SIG-M5 treated with dmso at 0.1 percent for 504 hours (cell line): ENCODE data around the gene ANAPC16.
A peak's percentile ranks its signal among the peaks of the same experiment; 100 is the strongest.
"Not testable (repeated sequence)": the region's sequence is repeated elsewhere in the genome, so short reads cannot be mapped to it uniquely, and the experiment has no call there.

Source experiments
- DNase-seq: peaks from one replicate; lab custom pipeline; 2025; ENCODE audit not compliant: unreplicated experiment; lab: John Stamatoyannopoulos, UW

The ANAPC16 gene

DNA sequence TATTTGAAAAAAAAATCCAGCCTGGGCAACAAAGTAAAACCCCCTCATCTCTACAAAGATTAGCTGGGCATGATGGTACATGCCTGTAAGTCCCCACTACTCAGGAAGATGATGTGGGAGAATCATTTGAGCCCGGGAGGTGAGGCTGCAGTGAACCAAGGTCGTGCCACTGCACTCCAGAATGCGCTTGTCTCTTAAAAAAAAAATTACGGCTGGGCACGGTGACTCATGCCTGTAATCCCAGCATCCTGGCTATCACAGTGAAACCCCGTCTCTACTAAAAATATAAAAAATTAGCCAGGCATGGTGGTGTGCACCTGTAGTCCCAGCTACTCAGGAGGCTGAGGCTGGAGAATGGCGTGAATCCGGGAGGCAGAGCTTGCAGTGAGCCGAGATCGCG lies 4.4 kb upstream of the ANAPC16 start:
- DNase-seq: not testable (repeated sequence)

DNA sequence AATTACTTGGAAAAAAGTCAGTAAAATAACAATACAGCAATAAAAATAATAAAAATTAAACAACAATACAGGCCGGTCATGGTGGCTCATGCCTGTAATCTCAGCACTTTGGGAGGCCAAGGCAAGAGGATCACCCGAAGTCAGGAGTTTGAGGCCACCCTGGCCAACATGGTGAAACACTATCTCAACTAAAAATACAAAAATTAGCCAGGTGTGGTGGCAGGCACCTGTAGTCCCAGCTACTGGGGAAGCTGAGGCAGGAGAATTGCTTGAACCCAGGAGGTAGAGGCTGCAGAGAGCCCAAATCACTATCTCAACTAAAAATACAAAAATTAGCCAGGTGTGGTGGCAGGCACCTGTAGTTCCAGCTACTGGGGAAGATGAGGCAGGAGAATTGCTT lies 4.0 kb upstream of the ANAPC16 start:
- DNase-seq: not testable (repeated sequence)

DNA sequence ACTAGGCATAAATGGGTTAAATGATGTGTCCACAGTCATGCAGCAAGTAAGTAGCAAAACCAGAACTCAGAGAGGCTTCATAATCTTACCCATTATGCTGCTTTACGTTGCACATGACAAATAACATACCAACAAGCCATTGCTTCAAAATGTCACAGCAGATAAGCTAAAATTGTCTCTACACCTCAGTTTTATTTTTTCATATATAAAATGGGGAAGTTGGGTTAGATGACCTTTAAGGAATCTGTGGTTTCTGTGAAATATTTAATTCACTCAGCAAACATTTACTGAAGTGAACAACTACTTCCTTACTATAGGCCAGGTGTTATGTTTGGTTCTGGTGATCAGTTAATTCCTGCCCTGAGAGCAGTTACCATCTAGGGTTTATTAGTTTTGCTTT lies 2.5 kb downstream of the ANAPC16 start:
- DNase-seq: peak; percentile 23

DNA sequence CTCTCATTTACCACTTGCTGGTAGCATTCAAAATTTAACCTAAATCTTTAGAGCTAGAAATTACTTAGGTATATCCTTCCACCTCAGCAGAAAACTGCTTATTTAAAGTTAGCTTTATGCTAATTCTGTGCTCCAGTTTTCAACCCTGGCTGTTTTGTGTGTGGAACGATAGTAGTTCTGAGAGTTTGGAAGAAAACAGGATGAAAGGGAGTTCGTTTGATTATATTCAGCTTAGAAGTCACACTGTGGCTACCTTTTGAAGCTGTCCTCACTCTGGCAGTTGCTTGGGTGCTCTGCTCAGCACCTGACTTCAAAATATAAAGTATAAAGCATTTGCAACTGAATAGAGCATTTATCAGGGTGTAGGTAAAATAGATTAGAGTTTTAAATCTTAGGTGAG lies 2.9 kb downstream of the ANAPC16 start:
- DNase-seq: no peak

DNA sequence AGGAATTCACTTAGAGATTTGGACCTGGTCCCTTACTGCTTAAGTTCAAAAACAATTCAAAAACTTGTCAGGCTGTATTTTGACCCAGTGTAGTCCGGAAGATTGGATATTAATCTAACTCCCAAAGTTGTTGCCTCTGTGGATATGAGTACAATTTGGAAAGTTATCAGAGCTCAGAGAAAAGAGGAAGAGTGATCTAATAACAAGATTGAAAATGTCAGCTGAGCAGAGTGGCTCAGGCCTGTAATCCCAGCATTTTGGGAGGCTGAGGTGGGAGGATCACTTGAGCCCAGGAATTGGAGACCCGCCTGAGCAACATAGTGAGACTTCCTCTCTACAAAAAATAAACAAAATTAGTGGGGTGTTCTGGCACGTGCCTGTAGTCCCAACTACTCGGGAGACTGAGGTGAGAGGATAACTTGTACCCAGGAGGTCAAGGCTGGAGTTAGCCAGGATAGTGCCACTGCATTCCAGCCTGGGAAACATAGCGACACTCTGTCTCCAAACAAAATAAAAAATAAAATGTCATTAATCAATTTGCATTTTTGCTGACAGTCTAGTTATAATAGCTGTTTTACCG lies 3.5 kb downstream of the ANAPC16 start:
- DNase-seq: no peak

DNA sequence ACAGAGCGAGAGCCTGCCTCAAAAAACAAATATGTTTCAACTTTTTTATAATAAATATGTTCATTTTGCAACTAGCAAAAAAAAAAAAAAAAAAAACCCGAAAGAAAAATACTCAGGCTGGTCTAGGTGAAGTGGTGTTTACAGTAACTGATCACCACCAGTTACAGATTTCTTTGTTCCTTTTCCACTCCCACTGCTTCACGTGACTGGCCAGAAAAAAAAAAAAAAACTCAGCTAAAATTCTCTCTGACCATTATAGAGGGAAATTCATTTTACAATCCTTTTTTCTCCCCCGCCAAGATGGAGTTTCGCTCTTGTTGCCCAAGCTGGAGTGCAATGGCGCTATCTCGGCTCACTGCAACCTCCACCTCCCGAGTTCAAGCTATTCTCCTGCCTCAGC lies 4.8 kb downstream of the ANAPC16 start:
- DNase-seq: no peak

DNA sequence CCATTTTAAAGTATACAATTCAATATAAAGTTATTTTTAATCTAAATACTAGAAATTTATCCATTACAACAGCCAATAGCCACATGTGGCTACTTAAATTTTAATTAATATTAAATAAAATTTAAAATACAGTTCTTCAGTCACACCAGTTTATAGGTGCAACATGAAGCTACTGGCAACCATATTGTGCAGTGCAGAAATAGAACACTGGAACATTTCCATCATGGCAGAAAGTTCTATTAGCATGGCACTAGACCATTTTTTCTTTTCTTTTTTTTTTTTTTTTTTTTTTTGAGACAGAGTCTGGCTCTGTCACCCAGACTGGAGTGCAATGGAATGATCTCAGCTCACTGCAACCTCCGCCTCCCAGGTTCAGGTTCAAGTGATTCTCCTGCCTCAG lies 5.5 kb downstream of the ANAPC16 start:
- DNase-seq: no peak

DNA sequence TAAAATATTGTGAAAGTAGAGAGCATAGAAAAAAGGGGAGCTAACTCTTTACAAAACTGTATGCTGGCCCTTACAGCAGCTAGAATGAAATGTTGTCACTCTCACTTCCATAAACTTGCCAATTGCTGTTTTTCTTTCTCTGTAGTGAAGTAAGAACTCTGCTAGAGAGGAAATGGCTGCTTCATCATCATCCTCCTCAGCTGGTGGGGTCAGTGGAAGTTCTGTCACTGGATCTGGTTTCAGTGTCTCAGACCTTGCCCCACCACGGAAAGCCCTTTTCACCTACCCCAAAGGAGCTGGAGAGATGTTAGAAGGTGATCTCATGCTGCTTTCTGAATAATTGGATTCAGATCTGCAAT lies 7.9 kb downstream of the ANAPC16 start:
- DNase-seq: peak; percentile 75

DNA sequence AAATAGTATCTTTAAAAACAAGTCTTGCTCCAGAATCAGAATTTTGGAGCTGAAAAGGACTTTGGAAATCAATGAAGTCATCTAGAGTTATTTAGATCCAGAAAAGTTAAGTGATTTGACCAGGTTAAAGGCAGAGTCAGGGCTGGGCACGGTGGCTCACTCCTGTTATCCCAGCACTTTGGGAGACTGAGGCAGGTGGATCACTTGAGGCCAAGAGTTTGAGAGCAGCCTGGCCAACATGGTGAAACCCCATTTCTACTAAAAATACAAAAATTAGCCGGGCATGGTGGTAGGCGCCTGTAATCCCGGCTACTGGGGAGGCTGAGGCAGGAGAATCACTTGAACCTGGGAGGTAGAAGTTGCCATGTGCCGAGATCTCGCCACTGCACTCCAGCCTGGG lies 8.4 kb downstream of the ANAPC16 start:
- not testable (repeated sequence) for DNase-seq

DNA sequence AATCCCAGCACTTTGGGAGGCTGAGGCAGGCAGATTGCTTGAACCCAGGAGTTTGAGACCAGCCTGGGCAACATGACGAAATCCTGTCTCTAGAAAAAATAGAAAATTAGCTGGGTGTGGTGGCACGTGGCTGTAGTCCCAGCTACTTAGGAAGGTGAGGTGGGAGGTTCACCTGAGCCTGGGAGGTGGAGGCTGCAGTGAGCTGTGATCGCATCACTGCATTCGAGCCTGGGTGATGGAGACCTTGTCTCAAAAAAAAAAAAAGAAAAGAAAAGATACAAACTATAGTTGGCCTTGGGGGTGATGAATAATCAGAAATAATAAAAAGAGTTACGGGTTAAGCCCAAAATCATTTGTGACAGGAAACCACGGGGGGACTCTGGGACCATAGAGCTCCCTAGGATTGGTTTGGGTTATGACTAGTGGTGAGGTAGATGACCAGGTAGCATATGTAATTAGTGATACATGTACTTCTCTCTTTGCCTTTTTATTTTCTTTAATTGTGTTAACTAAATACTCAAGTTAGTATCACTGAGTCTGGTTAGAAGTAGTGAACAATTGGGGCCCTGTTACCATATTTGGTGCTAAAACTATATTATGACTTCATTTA lies 10.7 kb downstream of the ANAPC16 start:
- DNase-seq: no peak

DNA sequence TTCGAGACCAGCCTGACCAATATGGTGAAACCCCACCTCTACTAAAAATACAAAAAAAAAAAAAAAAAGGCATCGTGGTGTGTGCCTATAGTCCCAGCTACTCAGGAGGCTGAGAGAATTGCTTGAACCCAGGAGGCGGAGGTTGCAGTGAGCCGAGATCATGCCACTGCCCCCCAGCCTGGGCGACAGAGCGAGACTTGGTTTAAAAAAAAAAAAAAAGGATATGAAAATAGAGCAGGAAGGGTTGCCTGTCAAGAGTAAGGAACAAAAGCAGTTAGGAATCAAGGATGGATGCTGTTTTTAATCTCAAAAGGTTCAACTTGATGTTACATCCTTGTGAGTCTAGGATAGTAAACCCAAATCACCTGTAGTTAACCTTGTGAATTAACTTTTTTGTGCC lies 12.0 kb downstream of the ANAPC16 start:
- DNase-seq: no peak

DNA sequence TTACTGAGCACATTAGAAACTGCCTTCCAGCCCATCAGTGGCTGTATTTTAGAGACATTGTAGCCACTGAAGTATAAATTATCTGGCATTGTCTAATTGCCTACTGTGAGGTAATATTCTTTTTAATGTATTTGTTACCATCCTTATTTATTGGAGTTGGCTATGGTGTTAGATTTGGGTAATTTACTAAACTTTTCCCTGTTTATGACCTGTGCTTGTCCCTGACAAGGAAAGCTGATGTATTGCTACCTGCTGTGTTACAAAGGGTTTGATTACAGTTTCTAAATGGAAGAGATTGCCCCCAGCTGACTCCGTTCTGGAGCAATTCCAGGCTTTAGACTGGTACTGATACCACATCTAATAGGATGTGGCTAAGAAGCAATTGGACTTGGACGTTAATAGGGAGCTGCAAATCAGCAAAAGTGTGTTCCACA lies 12.5 kb downstream of the ANAPC16 start:
- DNase-seq: no peak

DNA sequence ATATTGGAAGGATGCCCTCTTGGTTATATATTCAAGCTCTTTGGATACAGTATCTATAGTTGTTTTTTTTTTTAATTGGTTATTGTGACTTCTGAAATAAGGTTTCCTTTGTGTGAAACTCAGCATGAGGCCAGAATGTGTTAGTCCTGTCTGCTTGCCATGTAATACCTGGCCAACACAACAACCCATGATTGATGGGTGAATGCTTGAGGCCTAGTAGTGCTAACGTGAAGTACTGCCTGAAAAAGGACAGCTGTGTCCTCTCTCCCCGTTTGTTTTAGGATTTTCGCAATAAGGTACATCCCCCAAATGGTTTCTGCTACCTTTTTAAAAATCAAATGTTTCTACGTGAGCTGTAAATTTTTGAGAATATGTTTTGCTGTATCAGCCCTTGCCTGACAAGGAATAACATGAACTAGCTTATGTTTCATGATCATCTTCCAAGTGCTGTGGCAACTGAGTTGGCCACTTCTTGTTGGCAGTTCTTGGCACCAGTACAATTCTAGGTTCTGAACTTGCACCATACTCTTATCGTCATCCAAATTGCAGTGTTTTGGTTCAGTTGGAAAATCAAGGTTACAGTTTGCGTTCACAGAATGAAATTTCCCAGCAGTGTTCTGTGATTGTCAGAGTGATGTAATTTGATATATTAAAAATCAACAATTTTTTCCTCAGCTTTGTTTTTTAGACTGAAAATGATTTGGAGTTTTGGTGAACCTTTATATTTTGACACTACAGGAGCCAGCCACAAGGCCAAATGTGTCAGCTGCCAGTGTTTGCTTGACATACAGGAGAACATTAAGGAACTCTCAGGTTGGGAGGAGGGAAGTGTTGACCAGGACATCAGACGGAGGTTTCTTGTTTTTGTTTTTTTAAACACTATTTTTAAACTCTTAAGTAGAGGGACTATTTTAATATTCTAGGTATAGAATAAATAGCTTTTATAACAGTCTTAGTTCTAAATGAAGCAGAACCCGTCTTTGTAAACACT lies 13.7 kb downstream of the ANAPC16 start:
- DNase-seq: no peak

DNA sequence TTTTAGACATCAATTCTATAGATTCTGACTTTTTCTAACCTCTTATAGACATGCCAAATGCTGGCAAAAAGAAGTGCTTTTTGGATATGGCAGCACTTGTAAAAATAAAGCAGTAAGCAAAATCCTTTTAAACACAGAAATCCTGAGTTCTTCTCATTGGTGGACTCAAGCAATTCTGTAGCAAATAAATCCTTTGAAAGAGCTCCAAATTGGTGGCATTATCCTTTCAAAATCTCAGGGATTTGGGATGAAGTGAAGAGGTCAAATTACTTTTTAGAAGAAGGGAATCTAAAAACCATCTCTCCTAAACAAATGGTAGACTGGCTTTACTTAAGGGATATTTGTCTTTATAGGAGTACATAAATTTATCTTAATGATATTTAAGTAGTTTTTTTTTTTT lies 17.8 kb downstream of the ANAPC16 start:
- DNase-seq: no peak

DNA sequence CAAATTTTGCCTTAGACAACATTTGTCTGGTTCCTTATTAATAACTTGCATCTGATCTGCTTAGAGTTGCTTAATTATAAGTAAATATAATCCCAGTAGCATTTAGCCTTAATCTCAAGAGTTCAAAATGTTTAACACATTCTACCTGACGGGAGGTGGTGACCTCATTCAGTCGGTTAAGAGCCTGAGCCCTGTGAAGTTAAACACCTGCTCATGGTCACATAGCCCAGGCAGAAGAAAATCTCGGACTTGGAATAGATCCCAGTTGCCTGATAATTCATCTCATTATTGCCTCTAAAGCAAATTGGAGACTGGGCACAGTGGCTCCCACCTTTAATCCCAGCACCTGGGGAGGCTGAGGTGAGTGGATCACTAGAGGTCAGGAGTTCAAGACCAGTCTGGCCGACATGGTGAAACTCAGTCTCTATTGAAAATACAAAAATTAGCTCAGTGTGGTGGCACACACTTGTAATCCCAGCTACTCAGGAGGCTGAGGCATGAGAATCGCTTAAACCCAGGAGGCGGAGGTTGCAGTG lies 18.8 kb downstream of the ANAPC16 start:
- no peak for DNase-seq

DNA sequence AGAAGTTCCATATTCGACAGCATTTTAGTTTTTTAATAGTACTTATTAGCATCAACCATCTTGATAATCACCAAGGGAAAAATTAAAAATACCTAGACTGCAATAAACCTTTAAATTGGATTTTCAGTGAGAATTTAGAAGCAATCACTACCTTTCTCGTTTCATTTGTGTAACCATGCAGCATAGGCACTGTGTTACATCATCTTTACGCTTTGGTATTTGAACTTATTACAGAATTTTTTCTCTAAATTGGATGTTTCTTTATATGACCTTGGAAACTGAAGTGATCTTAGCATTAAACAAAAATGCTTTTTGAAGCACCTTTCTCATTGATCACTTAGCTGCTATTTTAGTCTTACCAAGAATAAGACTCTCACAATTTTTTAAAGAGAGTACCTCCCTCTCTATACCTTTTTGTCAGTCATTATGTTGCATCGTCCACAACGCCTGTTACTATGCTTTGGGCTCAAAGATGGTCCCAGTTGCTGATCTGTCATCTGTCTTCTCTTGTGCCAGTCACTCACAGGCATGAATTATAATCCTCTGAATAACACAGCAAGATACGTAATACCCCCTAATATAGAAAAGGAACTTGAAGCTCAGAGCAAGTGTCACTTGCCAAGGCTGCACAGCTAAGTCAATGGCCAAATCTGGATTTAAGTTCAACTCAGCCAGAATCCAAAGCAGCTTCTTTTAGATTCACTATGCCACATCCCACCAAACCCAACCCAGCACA lies 19.9 kb downstream of the ANAPC16 start:
- DNase-seq: no peak

DNA sequence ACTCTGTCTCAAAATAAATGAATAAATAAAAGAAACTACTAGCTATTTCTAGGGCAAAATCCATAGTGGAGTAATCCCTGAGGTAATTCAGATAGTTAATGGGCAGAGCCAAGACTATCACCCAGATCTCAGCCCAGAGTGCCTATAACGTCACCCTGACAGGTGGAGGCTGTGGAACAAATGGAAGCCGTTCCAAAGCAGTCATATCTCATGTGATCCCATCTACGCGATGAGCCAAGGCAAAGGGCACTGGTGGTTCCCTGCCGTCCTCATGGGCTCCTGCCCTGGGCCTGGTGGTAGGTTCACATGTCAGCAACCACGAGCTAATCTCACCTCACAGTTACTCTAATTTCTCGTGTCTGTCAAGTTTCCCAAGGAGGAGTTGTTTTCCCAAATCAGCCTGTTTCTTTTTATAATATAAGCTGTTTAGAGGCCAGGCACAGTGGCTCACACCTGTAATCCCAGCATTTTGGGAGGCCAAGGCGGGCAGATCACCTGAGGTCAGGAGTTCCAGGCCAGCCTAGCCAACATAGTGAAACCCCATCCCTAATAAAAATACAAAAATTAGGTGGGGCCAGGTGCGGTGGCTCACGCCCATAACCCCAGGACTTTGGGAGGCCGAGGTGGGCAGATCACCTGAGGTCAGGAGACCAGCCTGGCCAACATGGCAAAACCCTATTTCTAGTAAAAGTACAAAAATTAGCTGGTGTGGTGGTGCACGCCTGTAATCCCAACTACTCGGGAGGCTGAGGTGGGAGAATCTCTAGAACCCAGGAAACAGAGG lies 22.8 kb downstream of the ANAPC16 start:
- no peak for DNase-seq

DNA sequence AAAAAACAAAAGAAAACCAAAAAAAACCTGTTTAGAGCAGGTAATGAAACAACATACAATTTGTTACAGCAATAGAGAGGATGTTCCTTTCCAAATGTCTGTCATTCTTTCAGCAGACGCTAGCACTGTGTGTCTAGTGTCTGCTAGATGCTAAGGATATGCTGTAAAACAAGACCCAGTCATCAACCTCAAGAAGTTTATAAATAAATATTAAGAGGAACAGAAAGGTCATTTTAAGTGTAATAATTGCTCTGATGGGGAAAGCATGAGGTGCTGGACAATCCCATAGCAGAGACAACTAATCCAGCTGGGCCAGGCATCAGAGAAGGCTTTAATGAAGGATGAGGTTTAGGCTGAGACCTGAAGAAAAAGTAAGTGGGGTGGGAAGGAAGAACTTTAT lies 23.6 kb downstream of the ANAPC16 start:
- no peak for DNase-seq

DNA sequence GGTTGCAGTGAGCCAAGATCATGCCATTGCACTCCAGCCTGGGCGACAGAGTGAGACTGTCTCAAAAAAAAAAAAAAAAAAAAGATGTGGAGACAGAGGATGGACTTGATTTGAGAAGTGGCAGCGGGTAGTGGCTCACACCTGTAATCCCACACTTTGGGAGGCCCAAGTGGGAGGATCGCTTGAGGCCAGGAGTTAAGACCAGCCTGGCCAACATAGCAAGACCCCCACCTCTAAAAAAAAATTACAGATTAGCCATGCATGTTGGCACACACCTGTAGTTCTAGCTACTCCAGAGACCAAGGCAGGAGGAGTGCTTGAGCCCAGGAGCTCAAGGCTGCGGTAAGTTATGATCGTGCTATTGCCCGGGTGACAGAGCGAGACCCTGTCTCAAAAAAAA lies 24.6 kb downstream of the ANAPC16 start:
- no peak for DNase-seq

DNA sequence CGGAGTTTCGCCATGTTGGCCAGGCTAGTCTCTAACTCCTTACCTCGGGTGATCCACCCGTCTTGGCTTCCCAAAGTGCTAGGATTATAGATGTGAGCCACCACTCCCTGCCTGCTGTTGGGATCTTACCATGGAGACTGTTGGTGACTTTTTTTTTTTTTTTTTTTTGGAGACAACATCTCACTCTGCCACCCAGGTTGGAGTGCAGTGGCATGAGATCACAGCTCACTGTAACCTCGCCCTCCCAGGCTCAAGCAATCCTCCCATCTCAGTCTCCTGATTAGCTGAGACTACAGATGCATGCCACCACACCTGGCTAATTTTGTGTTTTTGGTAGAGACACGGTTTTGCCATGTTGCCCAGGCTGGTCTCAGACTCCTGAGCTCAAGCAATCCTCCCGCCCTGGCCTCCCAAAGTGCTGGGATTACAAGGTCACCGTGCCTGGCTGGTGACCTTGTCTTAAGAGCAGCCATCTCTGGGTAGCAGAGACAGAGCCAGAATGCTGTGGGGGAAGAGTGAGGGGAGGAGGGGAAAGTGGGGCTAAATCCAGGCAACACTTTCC lies 26.0 kb downstream of the ANAPC16 start:
- no peak for DNase-seq
